ENCODE results near the gene MEI1.

- no peak for TF ChIP-seq RAD21 (IDR thresholded peaks at IDR 0.05; ENCODE audit: low read depth)
- TF ChIP-seq TAF1 (IDR thresholded peaks at IDR 0.05; ENCODE audit: low read depth), result no peak
- no peak for TF ChIP-seq YY1 (IDR thresholded peaks at IDR 0.05; ENCODE audit: low read depth)
- TF ChIP-seq MAX (IDR thresholded peaks at IDR 0.05), result no peak
- TF ChIP-seq TCF12 (IDR thresholded peaks at IDR 0.05; ENCODE audit: low read depth), result no peak
- no peak for TF ChIP-seq NFIC (IDR thresholded peaks at IDR 0.05)
- TF ChIP-seq EGR1 (IDR thresholded peaks at IDR 0.05), result no peak
These were observed 41.6 kb upstream of the MEI1 start for GRCh38 chr22:41657709-41658108.

Data from Ishikawa (cell line).